CD4-positive, alpha-beta T cell treated with Interleukin-17A for 1 hour (primary cell): ENCODE data around the gene ACTA2.

Experiments used
- DNase-seq: peaks from one replicate; pipeline ENCODE4 v3.0.0-alpha.2; 2020

ACTA2 gene

GRCh38 chr10:88889559-88890337 is 62.8 kb downstream of the ACTA2 start:
- DNase-seq, result no peak

- DNase-seq, result no peak
These were observed 63.6 kb downstream of the ACTA2 start for GRCh38 chr10:88888810-88889445.

- DNase-seq, result no peak
These were observed 66.0 kb downstream of the ACTA2 start for GRCh38 chr10:88886557-88886956.
